Rectal smooth muscle tissue (tissue), 1 donor: ENCODE results near the gene PCED1A.
"Not testable (repeated sequence)": the region's sequence is repeated elsewhere in the genome, so short reads cannot be mapped to it uniquely, and the experiment has no call there.

Experiments
- H3K27ac ChIP-seq: one replicate; pipeline ENCODE4 v1.7.0; 2013; ENCODE audit warnings: low read depth, low read length, inconsistent platforms
- H3K27me3 ChIP-seq: one replicate; pipeline ENCODE4 v1.7.0; 2013; ENCODE audit warnings: low read length; ENCODE audit not compliant: control insufficient read depth, insufficient read depth
- H3K36me3 ChIP-seq: one replicate; pipeline ENCODE4 v1.7.0; 2013; ENCODE audit warnings: low read length; ENCODE audit not compliant: control insufficient read depth, insufficient read depth
- H3K4me1 ChIP-seq: one replicate; pipeline ENCODE4 v1.7.0; 2013; ENCODE audit warnings: low read length; ENCODE audit not compliant: control insufficient read depth, insufficient read depth
- H3K4me3 ChIP-seq: one replicate; pipeline ENCODE4 v1.7.0; 2013; ENCODE audit warnings: low read length
- H3K9ac ChIP-seq: one replicate; pipeline ENCODE4 v1.7.0; 2013; ENCODE audit warnings: low read length

The PCED1A gene

DNA sequence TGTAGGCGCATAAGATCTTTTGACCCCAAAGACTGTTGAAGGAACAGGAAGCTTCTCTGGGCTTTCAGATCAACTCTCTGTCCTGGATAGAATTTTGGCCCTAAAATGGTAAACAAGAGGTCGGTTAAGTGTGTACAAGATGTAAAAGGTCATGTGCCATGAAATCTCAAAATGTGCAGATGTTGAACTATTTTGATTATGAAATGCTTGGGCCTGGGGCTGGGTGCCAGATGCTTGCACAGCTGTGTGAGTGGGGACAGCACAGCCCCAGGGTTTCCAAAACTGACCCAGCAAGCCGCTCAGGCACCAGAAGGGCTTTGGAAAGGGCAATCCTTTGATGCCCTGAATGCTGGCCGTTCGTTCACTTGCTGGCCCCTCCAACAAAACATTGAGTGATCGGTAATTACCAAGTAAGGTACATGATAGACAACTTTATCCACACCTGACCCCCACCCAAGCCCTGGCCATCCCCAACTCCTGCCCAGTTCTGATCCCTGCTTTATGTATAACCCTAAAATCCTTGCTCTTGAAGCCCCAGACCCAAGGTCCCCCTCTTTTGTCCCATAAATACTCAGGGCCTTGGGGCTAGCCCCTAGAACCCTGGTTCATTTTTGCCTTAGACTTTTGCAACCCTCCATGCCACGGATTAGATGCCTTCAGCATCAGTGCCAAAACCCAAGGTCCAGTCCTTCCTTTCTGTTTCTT lies 22.4 kb downstream of the PCED1A start:
- H3K4me1 ChIP-seq: no peaks in the 10 kb centered on the region
- peaks cover 14% of the 10 kb centered on the region for H3K27me3 ChIP-seq
- H3K9ac ChIP-seq: no peak overlapping the region
- no peak overlapping the region for H3K27ac ChIP-seq
- no peak overlapping the region for H3K4me3 ChIP-seq
- H3K36me3 ChIP-seq: no peaks in the 10 kb centered on the region

DNA sequence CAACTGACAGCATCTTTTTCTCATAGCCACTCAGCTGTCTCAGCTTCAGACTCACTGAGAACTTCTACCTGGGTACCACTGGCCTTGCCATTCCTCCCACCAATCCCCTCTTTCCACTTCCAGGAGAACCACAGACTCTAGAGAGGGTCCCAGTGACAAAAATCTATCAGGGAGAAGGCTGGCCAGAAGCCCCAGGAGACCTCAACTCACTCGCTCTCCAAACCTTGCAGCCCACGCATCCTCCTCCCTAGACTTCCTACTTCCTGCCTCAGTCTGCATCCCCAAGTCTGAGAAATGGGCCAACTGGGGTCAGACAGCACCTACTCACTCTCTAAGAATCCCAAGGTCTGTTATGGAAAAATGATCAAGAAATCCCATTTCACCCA lies 23.1 kb downstream of the PCED1A start:
- Histone ChIP-seq H3K4me1 (no peaks in the 10 kb centered on the region), H3K4me3 (no peak overlapping the region), H3K27ac (no peak overlapping the region), H3K27me3 (peaks cover 14% of the 10 kb centered on the region), H3K36me3 (no peaks in the 10 kb centered on the region), H3K9ac (no peak overlapping the region)

GRCh38 chr20:2816583-2817340 lies 23.7 kb downstream of the PCED1A start:
- no peak overlapping the region for H3K4me3 ChIP-seq
- no peak overlapping the region for H3K27ac ChIP-seq
- no peaks in the 10 kb centered on the region for H3K36me3 ChIP-seq
- peaks cover 14% of the 10 kb centered on the region for H3K27me3 ChIP-seq
- no peaks in the 10 kb centered on the region for H3K4me1 ChIP-seq
- no peak overlapping the region for H3K9ac ChIP-seq

DNA sequence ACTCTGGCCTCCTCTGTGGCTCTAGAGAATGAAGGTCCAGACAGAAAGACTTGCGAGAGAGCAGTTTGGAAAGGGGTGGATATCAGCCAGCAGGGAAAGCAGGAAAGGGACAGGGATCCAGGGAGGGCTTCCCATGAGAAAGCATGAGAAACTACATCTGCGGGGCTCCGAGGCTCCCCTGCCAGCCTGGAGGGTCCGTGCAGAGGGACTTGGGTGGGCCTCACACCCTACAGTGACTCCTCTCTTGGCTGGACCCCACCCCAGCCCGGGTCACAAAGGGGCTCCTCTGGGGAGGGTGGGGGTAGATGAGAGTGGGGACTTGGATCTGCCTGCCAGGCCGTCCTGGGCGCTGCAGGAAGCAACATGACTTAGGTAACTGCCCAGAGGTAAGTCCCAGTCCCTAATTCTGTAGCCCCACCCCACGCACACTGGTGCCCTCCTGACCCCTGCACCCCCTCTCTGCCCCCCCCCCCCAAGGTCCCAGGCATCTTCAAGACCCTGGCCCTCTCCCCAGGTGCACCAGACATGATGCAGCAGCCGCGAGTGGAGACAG lies 24.3 kb downstream of the PCED1A start, which contains the start of gene TMEM239:
Gene TMEM239, plus strand, starts transcription at position 335 of the 553 bp plus-strand sequence. Its CDS starts 191 bp downstream, at position 526.
- H3K4me1 ChIP-seq: no peaks in the 10 kb centered on the region
- H3K27me3 ChIP-seq: peaks cover 11% of the 10 kb centered on the region
- no peak within 1 kb of the TSS for H3K4me3 ChIP-seq
- no peak within 1 kb of the TSS for H3K27ac ChIP-seq
- H3K36me3 ChIP-seq: no peaks in the 10 kb centered on the region
- no peak within 1 kb of the TSS for H3K9ac ChIP-seq

DNA sequence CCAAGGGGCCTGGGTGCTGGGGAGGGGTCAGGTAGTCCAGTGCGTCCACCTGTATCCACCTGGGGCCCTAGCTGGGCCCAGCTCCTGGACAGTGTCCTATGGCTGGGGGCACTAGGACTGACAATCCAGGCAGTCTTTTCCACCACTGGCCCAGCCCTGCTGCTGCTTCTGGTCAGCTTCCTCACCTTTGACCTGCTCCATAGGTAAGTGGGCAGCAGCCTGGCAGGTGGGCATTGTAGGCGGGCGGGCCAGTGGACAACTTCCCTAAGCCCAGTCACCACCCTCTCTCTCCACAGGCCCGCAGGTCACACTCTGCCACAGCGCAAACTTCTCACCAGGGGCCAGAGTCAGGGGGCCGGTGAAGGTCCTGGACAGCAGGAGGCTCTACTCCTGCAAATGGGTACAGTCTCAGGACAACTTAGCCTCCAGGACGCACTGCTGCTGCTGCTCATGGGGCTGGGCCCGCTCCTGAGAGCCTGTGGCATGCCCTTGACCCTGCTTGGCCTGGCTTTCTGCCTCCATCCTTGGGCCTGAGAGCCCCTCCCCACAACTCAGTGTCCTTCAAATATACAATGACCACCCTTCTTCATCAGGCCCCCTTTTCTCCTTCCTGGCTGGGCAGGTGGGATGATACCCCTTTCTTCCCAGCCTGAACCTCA lies 25.1 kb downstream of the PCED1A start:
- peaks cover 5% of the 10 kb centered on the region for H3K27me3 ChIP-seq

GRCh38 chr20:2814587-2815051 lies 25.8 kb downstream of the PCED1A start, which contains the start of gene C20orf141:
C20orf141 (plus strand) TSS chr20:2814987; CDS start chr20:2815185, 198 bp downstream.
- Histone ChIP-seq H3K9ac (no peak within 1 kb of the TSS), H3K27me3 (peaks cover 3% of the 10 kb centered on the region), H3K4me1 (no peaks in the 10 kb centered on the region), H3K27ac (no peak within 1 kb of the TSS), H3K36me3 (no peaks in the 10 kb centered on the region), H3K4me3 (no peak within 1 kb of the TSS)

More for the DNA sequence above, 25.1 kb downstream of the PCED1A start:
- Histone ChIP-seq H3K4me1 (no peaks in the 10 kb centered on the region), H3K4me3 (no peak overlapping the region), H3K27ac (no peak overlapping the region), H3K9ac (no peak overlapping the region), H3K36me3 (no peaks in the 10 kb centered on the region)

GRCh38 chr20:2814076-2814475 lies 26.4 kb downstream of the PCED1A start:
- Histone ChIP-seq H3K4me1 (no peaks in the 10 kb centered on the region), H3K4me3 (no peak overlapping the region), H3K27ac (no peak overlapping the region), H3K36me3 (no peaks in the 10 kb centered on the region), H3K27me3 (peaks cover 3% of the 10 kb centered on the region), H3K9ac (no peak overlapping the region)

- H3K36me3 ChIP-seq: no peaks in the 10 kb centered on the region
- H3K4me3 ChIP-seq: no peak overlapping the region
- H3K4me1 ChIP-seq: no peaks in the 10 kb centered on the region
- no peaks in the 10 kb centered on the region for H3K27me3 ChIP-seq
- no peak overlapping the region for H3K9ac ChIP-seq
- no peak overlapping the region for H3K27ac ChIP-seq
Measured at GRCh38 chr20:2812189-2812588, 28.3 kb downstream of the PCED1A start.

GRCh38 chr20:2809690-2810089 lies 30.8 kb downstream of the PCED1A start:
- Histone ChIP-seq H3K4me1 (no peaks in the 10 kb centered on the region), H3K27ac (no peak overlapping the region), H3K4me3 (no peak overlapping the region), H3K27me3 (no peaks in the 10 kb centered on the region), H3K9ac (no peak overlapping the region), H3K36me3 (no peaks in the 10 kb centered on the region)

GRCh38 chr20:2807929-2808328 lies 32.5 kb downstream of the PCED1A start:
- H3K4me1 ChIP-seq: not testable (repeated sequence)

GRCh38 chr20:2807019-2807418 lies 33.4 kb downstream of the PCED1A start:
- H3K27me3 ChIP-seq: no peaks in the 10 kb centered on the region
- H3K27ac ChIP-seq: no peak overlapping the region
- no peaks in the 10 kb centered on the region for H3K36me3 ChIP-seq
- no peak overlapping the region for H3K9ac ChIP-seq
- H3K4me3 ChIP-seq: no peak overlapping the region
- H3K4me1 ChIP-seq: no peaks in the 10 kb centered on the region

More at GRCh38 chr20:2807929-2808328, 32.5 kb downstream of the PCED1A start:
- H3K9ac ChIP-seq, H3K36me3 ChIP-seq, H3K27me3 ChIP-seq, H3K27ac ChIP-seq, H3K4me3 ChIP-seq: not testable (repeated sequence)

- H3K27ac ChIP-seq: no peak overlapping the region
Measured at GRCh38 chr20:2806351-2806701, 34.1 kb downstream of the PCED1A start.

More at GRCh38 chr20:2806351-2806701, 34.1 kb downstream of the PCED1A start:
- Histone ChIP-seq H3K36me3 (no peaks in the 10 kb centered on the region), H3K9ac (no peak overlapping the region), H3K4me3 (no peak overlapping the region), H3K4me1 (no peaks in the 10 kb centered on the region), H3K27me3 (peaks cover 3% of the 10 kb centered on the region)
